Measurements from ENCODE around the gene PFKM.

PFKM gene

DNA sequence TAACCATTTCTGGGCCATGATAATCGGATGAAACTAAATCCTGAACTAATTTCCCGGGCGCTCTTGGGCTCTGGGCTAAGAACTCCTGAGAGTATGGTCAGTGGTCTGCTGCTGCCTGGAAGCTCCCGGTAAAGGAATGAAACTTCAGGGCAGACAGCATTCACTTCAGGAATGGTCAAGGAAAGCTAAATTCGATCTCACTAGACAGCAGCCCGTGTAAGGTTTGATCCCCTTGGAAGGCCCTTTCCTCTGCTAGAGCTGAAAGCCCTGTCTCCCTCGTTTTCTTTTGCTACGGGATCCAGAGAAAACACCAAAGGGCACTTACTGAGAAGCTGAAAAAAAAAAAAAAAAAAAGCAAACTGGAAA, 37.5 kb downstream of the PFKM start:
- no peak for DNase-seq (ENCODE audit: low spot score)
- FAIRE-seq: no peak

DNA sequence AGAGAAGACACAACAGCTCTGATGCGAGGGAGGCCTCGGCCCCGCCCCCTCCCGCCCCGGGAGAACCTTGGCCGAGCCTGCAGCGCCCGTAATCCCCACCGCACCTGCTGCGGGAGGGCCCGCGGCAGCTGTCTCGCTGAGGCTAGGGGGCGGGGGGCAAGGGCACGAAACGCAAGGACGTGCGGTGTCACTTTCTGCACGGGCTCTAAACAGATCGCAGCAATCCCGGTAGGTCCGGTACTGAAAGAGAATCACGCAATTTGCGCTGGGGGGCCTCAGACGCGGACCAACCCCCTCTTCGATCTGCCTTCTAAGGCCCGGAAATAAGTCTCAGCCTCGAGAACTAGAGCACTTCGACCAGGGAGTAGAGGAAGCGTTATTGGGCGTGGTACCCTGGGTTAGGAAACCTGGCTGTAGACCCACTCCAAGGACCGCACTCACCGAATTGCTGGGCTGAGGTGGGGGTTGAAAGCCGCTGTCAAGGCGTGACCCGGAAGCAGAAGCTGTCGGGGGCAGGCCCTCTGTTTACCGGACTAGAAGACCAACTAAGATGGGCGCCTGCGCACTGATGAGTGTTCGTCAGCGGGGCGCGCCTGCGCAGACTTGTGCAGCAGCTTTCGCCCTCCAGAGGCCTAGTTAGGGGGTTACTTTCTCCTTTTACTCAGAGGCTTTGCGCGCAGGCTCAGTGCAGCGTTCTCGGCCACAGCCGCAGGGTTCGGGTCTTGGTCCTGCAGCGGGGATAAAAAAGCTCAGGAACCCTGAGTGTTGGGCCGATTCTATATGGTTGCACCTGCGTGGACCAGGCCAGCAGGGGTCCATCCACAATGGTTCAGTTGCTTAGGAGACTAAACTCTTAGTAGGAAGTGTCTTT, 38.1 kb downstream of the PFKM start, which contains the start of gene ASB8:
ASB8 (minus strand) TSS at position 498 of the 871 bp plus-strand sequence. CDS start 4,019 bp downstream, outside the sequence.
- FAIRE-seq: peak; percentile 75

DNA sequence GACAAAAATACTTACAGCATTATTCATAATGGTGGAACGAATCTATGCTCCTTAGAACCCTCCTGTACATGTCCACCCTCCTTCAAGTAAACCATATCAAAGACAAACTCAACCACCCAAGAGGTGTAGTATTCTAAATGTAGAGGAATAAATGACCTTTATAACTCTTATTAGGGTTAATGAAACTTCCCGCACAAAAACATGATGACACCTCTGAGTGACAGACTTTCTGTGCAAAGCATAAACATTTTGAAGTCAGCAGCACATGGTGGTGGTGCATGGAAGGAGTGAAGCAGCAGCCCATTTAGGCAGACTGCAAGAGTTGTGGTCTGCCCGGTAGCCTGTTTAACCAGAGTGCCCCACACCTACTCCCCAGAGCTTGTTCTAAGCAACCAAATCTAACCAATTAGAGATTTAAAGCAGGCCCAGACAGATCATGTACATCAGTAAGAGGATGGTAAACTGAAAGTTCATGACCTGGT, 38.8 kb downstream of the PFKM start:
- no peak for FAIRE-seq
- DNase-seq (ENCODE audit: low spot score): no peak

More for the DNA sequence above, 38.1 kb downstream of the PFKM start, which contains the start of gene ASB8:
- DNase-seq (ENCODE audit: low spot score): peak; percentile 91

DNA sequence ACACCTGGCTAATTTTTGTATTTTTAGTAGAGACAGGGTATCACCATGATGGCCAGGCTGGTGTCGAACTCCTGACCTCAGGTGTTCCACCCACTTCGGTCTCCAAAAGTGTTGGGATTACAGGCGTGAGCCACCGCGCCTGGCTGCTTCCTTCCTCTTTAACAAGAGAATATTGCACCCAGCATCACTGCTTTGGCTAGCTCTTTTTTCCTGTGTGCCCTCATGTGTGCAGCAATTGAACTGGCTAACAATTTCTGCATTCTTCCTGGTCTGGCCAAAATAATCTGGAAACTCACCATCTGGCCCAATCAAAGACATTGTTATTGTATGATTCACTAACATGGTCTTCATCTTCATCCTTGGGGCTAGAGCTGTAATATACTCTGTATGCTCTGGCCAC, 40.9 kb downstream of the PFKM start:
- DNase-seq (ENCODE audit: low spot score): no peak
- no peak for FAIRE-seq

DNA sequence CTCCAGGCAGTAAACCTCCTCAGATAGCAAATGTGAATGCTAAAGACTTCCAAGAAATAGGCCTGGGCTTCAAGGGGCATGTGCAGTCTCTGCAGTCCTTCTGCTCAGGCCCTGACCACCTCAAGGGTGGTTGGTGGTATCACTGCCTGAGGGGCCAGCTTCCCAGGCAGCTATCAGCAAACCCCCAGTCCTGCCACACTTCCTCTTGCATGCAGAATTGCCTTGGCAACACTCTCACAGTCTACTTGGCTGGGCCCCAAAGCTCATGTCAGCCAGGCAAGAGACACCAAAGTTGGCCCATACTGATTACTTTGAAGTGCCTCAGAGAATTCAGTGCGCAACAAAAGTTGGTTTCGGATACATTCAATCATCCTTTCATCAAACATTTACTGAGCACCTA, 41.6 kb downstream of the PFKM start:
- no peak for DNase-seq (ENCODE audit: low spot score)
- FAIRE-seq: no peak

DNA sequence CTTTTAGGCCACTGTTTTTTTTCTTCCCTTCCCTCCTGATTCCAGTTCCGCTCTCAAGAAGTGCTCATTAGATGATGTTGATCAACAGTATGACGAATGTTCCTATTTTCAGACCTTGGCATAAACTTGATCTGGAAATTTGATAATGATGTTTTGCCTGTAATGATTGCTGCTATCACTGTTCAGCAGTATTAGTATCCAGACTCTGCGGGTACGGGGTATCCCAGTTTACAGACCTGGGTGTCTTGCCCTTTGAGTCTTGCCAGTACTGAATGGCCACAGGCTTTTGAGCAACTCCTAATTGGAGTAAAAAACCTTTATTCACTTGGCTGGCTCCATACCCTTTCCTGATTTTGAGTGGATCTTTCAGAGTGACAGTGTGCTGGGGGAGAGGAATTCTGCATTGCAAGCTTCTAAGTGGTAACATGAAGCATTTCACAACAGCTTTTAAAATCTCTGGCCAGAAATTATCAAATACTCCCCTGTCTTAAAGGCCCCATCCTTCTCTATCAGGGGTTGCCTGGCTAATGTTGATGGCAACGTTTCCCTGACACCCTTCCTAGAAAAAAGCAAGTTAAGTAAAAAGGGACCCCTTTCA, 44.1 kb downstream of the PFKM start:
- DNase-seq (ENCODE audit: low spot score) (no peak), FAIRE-seq (no peak)

DNA sequence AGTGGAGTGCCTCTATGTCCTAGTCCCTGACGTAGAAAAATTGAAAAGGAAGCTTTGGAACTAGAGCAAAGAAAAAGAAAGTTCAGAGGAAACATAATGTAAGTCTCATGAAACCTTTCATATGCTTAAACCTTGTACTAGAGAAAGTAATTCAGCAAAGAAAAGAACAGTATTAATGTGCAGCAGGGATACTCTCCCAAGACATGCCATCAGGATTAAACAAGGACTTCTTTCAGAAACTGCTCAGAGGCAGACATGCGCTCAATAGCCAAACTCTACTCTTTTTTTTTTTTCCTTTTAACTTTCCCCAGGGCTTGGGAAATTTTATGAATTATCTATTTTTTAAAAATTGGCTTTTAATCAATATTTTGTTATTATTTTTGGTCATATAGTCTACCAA, 45.3 kb downstream of the PFKM start:
- FAIRE-seq: no peak
- DNase-seq (ENCODE audit: low spot score): no peak

DNA sequence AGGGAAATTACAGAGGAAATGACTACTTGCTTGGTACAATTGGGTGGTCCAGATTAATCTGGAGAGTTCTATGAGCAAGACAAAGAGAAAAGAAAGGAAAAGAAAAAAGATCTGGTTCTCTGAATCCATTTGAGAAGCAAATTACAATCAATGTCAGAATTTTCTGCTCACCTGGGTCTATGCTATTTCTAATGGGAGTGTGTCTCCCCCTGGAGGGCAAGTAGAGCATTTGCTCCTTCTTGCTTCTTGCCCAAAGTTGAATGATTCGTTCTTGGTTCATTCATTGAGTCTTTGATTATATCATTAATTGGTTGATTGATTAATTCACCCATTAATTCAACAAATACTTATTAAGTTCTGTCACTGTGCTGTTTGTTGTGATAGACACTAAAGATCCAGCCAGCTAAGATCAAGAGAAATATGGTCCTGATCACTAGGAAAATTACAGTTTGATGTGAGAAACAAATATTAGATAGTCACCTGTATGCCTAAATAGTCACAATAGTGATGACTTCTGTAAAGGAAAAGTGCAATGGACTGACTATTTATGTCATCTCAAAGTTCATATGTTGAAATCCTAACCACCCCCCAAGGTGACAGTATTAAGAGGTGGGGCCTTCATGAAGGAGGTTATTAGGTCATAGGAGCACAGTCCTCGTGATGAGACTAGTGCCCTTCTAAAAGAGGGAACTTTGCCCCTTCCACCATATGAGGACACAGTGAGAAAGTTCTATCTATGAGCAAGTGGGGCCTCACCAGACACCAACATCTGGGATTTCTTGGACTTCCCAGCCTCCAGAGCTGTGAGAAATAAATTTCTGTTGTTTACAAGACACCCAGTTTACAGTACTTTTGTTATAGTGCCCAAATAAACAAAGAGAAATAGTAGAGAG, 46.2 kb downstream of the PFKM start:
- FAIRE-seq: peak; percentile 78

DNA sequence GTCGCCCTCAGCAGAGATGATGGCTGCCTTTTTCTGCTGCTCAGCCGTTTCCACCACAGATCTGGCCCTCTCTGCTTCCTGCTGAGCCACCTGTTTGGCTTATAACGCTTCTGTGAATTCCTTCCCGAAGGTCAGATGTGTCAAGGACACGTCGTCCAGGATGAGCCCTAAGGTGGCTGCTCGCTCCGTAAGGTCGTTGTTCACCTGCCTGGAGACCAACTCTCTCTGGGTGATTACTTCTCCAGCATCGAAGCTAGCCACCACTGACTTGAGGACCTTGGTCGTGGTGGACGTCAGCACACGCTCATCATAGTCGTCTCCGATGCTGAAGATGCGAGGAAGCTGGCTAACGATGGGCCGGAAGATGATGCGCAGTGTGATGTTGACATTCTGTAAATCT, 49.8 kb downstream of the PFKM start:
- FAIRE-seq: no peak
- no peak for DNase-seq (ENCODE audit: low spot score)

More for the DNA sequence above, 46.2 kb downstream of the PFKM start:
- peak; percentile 25 for DNase-seq (ENCODE audit: low spot score)

DNA sequence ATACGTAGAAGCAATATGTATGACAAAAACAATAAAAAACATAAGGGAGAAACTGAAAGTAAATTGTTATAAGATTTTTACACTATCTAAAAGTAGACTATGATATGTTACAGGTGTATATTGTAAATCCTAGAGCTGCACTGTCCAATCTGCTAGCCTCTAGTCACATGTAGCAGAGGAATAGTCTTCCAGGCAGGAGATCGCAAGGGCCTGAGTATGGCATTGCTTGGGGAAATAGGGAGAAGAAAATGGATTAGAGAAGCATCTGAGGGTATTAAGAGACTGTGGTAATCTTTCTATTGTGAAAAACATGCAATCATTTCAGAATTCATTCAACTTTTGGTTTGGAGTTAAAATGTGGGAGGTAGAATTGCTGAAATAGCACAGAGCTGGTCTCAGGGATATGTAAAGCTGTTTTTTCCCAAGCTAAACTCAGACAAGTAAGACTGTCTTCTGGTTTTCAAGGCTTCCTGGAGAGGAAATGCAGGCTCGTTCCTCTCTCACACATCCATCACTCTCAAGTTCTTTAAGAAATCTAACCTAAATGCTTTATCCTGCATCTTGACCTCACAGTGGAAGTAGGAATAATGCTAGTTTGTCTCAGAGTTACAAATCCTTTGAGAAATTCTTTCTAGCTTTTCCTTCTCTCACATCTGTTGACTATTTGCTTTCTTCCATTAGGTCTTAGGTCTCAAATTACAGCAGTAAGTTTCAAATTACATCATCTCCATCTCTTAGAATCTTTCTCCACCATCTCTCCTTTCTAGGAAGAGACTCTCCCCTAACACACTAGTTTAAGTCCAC, 56.7 kb downstream of the PFKM start:
- no peak for FAIRE-seq
- no peak for DNase-seq (ENCODE audit: low spot score)

DNA sequence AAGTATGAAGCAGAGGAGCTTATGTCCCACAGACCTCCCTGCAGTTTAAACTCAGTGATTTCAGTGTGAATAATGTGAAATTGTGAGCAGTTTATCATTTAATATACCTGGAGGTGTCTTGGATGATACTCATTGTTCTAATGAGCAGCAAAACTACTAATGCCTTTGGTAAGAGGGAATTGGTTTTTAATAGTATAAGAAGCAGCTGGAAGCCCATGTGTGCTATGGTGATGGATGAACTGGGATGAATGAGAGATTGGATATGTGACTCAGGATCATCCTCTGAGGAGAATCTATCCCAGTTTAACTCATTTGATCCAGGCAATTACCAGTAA, 57.2 kb downstream of the PFKM start:
- no peak for FAIRE-seq

DNA sequence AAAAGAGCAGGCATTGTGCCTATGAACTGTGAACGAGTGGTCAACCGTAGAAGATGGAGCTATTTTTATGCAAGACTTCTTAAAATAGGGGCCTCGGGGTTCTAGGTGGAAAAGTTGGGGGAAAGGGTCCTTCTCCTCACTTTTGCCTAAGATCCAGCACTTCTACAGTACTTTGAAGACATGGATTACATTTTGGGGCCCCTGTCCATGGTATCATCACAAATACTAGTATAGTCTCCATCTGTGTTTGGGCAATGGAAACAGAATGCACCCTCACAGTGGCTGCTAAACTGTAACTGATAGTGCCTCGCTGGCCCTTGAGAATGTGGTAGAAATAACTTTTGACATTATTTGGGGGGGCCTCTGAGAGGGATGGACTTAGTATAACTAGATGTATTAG, 58.8 kb downstream of the PFKM start:
- DNase-seq (ENCODE audit: low spot score) (no peak), FAIRE-seq (no peak)

More for the DNA sequence above, 57.2 kb downstream of the PFKM start:
- no peak for DNase-seq (ENCODE audit: low spot score)

DNA sequence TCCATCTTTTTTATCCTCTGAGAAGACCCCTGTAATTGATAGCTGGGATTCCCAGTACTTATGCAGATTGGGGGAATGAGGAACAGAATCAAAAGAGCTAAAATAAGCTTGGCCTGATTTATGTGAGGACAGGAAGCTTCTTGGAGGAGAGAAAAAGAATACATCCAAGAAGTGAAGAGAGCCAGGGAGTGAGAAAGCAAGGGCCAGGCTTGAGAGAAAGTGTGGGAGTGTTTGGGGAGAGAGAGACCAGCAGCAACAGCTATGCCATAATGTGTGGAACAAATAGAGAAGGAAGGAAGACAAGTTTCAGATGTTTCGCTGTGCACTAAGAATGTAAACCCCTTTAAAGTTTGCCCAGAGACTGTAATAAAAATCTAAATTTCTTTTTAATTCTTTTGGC, 60.3 kb downstream of the PFKM start:
- FAIRE-seq (no peak), DNase-seq (ENCODE audit: low spot score) (no peak)

DNA sequence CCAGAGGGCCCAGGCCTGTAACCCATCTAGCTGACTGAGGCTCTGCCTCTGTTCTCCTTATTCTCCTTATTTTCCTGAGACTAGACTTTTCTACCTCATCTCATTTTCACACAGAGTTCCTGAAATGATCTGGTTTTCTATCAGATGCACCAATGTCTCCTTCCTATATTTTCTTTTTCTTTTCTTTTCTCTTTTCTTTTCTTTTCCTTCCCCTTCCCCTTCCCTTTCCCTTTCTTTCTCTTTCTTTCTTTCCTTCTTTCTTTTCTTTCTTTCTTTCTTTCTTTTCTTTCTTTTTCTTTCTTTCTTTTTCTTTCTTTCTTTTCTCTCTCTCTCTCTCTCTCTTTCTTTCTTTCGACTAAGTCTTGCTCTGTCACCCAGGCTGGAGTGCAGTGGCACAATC, 61.3 kb downstream of the PFKM start:
- FAIRE-seq (no peak), DNase-seq (ENCODE audit: low spot score) (no peak)

DNA sequence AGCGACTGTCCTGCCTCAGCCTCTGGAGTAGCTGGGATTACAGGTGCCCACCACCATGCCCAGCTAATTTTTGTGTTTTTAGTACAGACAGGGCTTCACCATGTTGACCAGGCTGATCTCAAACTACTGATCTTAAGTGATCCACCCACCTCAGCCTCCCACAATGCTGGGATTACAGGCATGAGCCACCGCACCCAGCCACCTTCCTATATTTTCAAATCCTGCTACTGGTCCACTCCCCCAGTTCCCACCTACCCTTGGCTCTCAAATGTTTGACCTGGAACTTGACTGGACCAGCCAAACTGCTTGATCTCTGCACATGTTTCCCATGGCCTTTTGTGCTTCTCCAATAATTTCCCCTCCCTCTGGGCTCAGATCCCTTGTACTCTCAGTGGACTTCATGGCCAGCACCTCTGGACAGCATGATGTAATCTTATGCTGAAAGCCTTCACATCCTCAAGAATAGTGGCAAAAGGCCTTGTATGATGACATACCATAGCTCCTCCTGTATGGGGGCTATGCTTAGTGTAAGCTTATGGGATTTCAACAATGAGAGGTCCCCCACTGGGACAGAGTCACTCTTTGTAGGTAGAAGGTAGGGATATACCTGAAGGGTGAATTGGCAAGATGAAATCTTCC, 61.8 kb downstream of the PFKM start:
- DNase-seq (ENCODE audit: low spot score) (no peak), FAIRE-seq (no peak)

DNA sequence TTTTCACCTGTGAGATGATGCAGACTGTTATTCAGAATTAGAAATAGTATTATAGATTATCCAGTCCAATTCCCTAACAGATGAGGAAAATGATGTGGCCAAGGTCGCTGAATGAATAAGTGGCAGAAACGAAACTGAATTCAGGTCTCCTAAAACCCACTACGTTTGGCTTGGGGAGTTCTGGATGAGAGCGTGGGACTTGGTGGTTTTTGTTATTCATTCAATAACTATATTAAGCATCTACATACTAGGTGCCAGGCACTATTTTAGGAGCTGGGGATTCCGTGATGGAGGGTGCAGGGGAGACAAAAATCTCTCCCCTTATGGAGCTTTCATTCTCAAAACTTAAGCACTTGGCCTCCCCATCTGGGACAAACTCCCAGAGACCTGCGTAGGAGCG, 63.5 kb downstream of the PFKM start:
- FAIRE-seq (no peak), DNase-seq (ENCODE audit: low spot score) (no peak)

DNA sequence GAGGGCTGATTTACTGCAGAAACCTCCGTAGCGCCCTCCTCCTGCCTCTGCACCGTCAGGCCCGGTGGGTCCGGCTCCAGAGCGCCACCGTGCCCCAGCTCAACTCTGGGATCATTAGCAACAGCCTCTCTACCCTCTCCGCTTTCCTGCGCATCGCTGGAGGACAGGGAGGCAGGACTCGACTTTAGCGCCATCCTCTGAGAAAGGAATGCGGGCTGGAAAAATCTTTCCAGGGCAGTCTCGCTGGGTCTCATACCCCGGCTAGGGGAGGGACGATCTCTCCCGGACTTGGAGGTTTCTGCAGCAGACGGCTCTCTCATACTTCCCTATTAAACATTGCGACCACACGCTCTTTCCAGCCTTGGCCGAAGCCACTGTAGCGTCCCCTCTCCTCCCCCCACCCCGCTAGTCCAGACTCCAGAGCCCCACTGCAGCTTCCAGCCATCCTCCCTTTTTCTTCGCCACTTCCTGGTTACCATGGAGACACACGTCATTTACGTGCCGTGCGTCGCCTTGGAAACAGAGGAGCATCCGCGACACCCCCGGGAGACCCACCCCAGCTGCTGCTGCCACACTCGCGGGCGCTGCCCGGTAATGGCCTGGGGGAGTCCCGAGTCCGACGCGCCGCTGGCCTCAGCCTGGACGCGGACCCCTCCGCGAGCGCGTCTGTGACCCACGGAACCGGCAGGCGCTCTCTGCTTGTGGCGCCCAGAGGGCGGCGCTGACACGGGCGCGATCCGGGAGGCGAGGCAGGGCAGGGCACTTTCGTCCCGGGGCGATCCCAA, 64.1 kb downstream of the PFKM start, which contains the start of gene CCDC184:
CCDC184 (plus strand) TSS at position 554 of the 785 bp plus-strand sequence. CDS start 479 bp downstream, outside the sequence.
- FAIRE-seq: no peak
- no peak for DNase-seq (ENCODE audit: low spot score)

DNA sequence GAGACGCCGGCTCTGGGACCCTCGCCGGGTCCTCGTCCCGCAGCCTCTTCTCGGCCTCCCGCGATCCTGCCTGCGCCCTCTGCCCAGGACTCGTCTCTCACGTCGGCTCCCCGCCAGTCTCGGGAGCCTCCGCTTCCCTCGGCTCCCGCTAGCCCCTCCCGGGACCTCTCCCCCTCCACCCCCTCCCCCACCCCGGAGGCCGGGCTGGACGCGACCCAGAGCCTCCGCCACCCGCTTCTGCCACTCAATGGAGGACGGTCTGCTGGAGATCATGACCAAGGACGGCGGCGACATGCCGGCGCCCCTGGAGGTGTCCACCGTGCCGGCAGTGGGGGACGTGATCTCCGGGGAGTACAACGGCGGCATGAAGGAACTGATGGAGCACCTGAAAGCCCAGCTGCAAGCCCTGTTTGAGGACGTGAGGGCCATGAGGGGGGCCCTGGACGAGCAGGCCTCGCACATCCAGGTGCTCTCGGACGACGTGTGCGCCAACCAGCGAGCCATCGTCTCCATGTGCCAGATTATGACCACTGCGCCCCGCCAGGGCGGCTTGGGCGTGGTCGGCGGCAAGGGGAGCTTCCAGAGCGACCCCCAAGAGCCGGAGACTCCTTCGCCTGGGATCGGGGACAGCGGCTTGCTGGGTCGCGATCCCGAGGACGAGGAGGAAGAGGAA, 64.8 kb downstream of the PFKM start:
- FAIRE-seq: no peak

DNA sequence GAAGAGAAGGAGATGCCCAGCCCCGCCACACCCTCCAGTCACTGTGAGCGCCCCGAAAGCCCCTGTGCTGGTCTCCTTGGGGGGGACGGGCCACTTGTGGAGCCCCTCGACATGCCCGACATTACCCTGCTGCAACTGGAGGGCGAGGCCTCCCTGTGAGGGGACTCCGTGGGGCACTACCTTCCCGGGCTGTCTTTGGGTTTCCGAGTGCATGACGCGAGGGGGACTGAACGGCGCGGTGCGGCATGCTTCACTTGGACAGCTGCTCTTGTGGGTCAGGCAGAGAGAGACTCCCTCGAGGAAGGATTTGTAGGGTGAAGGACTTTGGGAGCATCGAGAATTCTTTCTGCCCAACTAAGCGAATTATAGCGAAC, 65.4 kb downstream of the PFKM start:
- DNase-seq (ENCODE audit: low spot score) (no peak), FAIRE-seq (no peak)

More for the DNA sequence above, 64.8 kb downstream of the PFKM start:
- no peak for DNase-seq (ENCODE audit: low spot score)
